Endothelial cell of umbilical vein (primary cell): ENCODE results near the gene YAE1.

Source experiments
- CTCF ChIP-seq, 2 donors: IDR thresholded peaks; 1 replicate in 1 of 2; 2 replicates in 1 of 2; pipeline ENCODE4 v1.5.1; 2011; ENCODE audit warnings: low read length in 2 of 2, mild to moderate bottlenecking in 2 of 2, moderate library complexity in 2 of 2, control low read depth in 1 of 2, inconsistent platforms in 1 of 2, low read depth in 1 of 2; ENCODE audit not compliant: insufficient read depth in 1 of 2; ENCODE audit errors: extremely low read depth in 1 of 2
- EZH2 ChIP-seq: IDR thresholded peaks from 2 replicates; pipeline ENCODE4 v1.6.1; 2012; ENCODE audit warnings: borderline replicate concordance, low read depth, mild to moderate bottlenecking, moderate library complexity, low read length, inconsistent platforms; ENCODE audit not compliant: severe bottlenecking
- FOS ChIP-seq: IDR thresholded peaks from 2 replicates; pipeline ENCODE4 v1.6.1; 2011; ENCODE audit warnings: mild to moderate bottlenecking, low read length, moderate library complexity, borderline replicate concordance; ENCODE audit not compliant: insufficient read depth
- GATA2 ChIP-seq: IDR thresholded peaks from 2 replicates; pipeline ENCODE4 v1.7.0; 2011; ENCODE audit warnings: low read depth, mild to moderate bottlenecking, moderate library complexity, mixed read lengths, low read length; ENCODE audit not compliant: insufficient read length, insufficient read depth
- JUN ChIP-seq: IDR thresholded peaks from 2 replicates; pipeline ENCODE4 v1.6.1; 2011; ENCODE audit warnings: borderline replicate concordance, low read depth; ENCODE audit not compliant: insufficient read length, insufficient read depth
- MAX ChIP-seq: IDR thresholded peaks from 2 replicates; pipeline ENCODE4 v1.6.1; 2011; ENCODE audit not compliant: insufficient read depth, insufficient read length
- MYC ChIP-seq: IDR thresholded peaks from one replicate; pipeline ENCODE4 v1.6.1; 2011; ENCODE audit warnings: mild to moderate bottlenecking, low read depth, low read length
- POLR2A ChIP-seq: IDR thresholded peaks from 2 replicates; pipeline ENCODE4 v1.6.1; 2012; ENCODE audit warnings: low read depth, mild to moderate bottlenecking, control low read depth, low read length
- POLR2AphosphoS5 ChIP-seq: IDR thresholded peaks from 2 replicates; pipeline ENCODE4 v1.6.1; 2012; ENCODE audit warnings: low read depth, mild to moderate bottlenecking, control low read depth, low read length, moderate library complexity; ENCODE audit not compliant: insufficient read depth

GRCh38 chr7:39588416-39588815 is 22.2 kb downstream of the YAE1 start:
- TF ChIP-seq CTCF (IDR thresholded peaks at IDR 0.05; ENCODE audit: extremely low read depth in 1 of 2, insufficient read depth in 1 of 2, low read depth in 1 of 2, low read length in 2 of 2) (no peak), EZH2 (no peak), MAX (no peak), POLR2A (no peak), GATA2 (no peak), POLR2AphosphoS5 (no peak), JUN (no peak), MYC (no peak), FOS (no peak)
